NCI-H226 (cell line): ENCODE data around the gene DCC.

Experiments
- DNase-seq: peaks from one replicate; pipeline ENCODE4 v3.0.0-alpha.2; 2015

DCC gene

DNA sequence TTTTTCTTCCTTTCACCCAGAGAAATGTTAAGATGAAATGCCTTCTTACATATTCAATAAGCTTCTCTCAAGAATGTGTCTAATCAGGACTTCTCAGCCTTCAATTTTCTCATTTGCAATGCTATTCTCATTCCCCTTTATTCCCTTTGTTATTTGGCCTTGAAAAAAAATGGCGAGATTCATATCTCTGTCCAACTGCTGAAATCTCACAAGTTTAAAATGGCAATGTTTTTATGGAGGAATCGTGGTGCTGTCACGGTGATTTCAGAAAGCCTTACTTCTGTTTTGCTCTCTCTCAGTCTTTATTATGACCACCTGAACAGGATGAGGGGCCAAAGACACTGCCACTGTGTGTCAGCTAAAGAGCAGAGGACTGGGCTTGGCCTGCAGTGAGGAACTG is 928.5 kb downstream of the DCC start:
- no peak for DNase-seq

- no peak for DNase-seq
Observed at GRCh38 chr18:53281406-53281805, 941.4 kb downstream of the DCC start.

DNA sequence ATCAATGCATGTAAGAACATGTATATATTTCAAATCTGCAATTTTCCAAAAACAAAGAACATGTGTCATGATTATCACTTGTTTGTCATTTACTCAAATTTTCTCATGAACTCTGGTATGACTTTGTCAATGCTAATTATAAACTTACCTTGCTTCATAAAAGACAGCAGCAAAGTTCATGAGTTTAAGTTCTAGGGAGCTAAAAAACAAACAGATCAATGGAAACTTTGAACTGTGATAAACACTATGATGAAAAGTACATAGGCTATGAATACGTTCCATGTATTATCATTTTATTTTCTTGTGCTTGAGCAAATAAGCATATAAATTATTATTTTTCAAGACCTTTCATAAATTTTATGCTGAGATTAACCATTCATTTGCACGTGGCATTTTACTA is 943.7 kb downstream of the DCC start:
- DNase-seq: no peak

GRCh38 chr18:53305461-53305860 is 965.5 kb downstream of the DCC start:
- DNase-seq: no peak

GRCh38 chr18:53319628-53320027 is 979.6 kb downstream of the DCC start:
- no peak for DNase-seq

DNA sequence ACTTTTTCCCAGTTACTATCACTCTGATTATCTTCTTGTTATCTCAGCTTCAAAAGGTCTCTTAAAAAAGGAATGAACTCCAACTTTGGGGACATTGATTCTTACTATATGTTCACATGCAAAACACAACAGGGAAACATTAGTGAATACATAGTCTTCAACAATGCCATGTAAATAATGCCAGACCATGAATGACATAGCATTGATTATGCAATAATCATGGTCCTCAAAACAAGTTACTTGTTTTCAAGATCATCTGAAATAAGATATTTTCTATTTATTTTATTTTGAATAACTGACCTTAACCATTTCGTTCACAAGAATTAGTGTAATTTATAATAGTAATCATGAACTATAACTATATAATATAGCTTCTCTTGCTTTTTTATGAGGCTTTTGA is 982.2 kb downstream of the DCC start:
- no peak for DNase-seq

DNA sequence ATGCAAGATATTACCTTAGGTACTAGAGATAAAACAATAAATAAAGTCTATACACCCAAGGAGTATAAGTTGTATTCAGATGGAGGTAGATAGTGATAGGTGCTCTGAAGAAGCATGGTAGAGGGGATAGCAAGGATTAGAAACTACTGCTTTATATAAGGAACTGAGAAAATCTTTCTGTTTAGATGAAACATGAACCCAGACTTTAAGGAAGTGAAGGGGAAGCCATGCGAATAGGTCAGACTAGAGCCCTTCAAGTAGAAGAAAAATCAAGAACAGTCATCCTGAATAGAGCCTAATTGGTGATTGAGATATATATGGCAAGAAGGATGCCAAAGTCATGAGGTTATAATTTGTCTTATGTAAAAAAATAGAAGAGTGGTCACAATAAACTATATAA is 984.4 kb downstream of the DCC start:
- DNase-seq: no peak

DNA sequence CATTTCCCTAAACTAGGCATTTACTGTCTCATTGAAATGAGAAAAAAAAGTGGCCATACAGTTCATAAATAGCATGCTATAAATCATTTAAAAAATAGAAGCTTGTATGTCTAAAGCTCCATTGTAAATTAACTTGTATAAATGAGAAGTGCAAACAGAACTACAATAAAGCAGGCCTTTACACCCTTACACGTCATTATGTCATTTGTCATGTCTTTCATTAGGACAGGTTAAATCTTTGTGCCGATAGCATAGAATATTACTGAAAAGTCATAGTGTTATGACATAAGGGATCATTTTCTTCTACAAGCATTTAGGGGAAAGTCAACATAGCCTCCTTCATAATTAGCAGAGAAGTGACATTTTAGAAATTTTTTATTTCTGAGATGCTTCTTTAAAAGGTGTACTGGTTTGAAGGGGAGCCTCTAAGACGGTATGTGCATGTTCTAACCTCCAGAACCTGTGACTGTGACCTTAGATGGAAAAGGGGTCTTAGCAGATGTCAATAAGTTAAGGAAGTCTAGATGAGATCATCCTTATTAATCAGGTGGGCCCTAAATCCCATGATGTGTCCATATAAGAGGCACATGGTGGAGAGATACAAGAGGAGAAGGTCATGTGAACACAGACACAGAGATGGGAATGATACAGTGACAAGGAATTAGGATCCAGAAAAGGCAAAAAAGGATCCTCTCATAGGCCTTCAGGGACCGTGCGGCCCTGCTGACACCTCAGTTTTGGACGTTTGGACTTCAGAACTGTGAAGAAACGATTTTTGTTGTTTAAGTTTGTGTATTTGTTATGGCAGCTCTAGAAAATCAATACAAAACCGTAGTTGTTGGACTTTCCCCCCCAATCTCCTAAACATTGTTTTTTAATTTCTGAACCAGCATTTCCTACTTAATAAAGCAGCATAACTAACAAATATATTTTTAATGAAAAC is 1020.8 kb downstream of the DCC start:
- DNase-seq: no peak

- no peak for DNase-seq
Observed at GRCh38 chr18:53375621-53376020, 1035.6 kb downstream of the DCC start.

DNA sequence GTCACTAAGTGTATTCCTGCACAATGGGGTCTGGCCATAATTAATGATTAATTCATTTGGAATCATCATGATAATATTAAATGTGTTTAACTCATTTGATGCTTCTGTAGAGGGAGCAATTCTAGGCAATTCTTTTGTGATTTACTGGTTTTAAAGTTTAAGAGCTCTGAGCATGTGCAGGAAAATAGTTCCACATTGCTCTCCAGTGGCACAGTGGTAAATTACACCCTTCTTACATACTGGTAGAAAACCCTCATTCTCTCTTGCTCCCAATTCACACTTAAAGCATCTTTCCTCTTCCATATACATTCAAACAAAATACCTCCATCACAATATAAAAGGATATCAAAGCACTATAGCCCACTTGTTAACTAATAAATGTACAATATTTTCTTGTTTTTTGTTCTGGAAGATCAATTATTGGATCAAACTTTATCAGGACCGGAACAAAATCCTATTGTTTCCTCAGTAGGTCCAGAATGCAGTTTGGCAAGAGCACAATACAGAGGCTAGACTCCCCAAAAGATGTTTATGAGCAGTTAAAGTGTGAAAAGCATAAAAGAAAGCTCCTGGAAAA is 1040.2 kb downstream of the DCC start:
- no peak for DNase-seq

- no peak for DNase-seq
Observed at GRCh38 chr18:53382870-53383269, 1042.9 kb downstream of the DCC start.

GRCh38 chr18:53385889-53386288 is 1045.9 kb downstream of the DCC start:
- no peak for DNase-seq

GRCh38 chr18:53387581-53387980 is 1047.6 kb downstream of the DCC start:
- no peak for DNase-seq

- DNase-seq: no peak
Observed at GRCh38 chr18:53402670-53403069, 1062.7 kb downstream of the DCC start.

GRCh38 chr18:53408271-53408670 is 1068.3 kb downstream of the DCC start:
- no peak for DNase-seq

DNA sequence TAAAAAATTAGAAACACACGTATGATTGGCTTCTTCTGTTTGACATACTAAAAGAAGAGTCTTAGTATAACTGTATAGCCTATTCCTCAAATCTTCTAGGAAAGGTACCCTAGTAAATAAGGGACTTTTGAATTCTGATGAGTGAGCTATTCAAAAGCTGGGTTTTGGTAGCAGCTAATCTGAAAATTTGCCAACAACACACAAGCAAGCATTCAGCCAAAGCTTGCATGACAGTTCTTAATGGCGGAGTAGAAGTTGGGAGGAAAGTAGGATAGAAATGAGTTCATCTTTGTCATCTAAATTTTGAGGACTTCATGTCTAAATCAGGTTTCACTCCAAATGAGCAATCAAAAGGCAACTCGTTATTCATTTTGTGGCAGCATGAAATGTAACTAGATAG is 1071.5 kb downstream of the DCC start:
- DNase-seq: no peak

GRCh38 chr18:53417003-53417402 is 1077.0 kb downstream of the DCC start:
- DNase-seq: no peak

DNA sequence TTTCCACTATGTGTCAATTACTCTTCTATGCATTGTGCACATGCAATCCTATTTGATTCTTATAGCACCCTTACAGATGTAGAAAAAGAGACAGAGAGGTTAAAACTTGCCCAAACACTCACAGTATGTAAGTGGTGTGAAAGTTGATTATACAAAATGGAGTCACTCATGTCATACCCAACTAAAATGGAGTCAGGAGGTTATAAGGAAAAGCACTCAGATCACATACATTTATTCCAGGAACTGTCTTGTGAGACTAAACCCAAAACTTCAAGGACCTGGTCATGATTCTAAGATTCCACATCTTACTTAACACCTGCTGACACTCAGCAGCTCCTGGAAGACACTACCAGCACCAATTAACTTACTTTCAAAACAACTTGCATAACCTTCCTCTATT is 1081.9 kb downstream of the DCC start:
- DNase-seq: no peak

DNA sequence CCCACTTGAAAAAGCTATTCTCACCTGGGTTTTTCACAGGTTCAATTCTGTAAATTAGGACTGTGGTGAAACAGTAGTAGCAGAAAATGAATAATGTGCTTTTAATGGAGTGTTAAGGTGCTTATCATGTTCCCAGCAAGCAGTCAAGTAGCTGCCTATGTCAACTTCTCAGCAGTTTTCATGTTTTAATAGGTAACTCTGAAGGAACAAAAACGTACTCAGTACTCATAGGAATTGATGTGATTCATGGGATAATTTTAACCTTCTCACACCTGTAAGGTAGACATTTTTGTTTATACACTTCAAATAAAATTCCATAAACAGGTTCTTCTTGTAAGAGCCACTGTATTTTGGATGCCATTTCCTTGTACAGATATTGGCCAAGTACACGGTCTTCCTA is 1082.9 kb downstream of the DCC start:
- DNase-seq: no peak

- DNase-seq: no peak
Observed at GRCh38 chr18:53426666-53427184, 1086.7 kb downstream of the DCC start.

DNA sequence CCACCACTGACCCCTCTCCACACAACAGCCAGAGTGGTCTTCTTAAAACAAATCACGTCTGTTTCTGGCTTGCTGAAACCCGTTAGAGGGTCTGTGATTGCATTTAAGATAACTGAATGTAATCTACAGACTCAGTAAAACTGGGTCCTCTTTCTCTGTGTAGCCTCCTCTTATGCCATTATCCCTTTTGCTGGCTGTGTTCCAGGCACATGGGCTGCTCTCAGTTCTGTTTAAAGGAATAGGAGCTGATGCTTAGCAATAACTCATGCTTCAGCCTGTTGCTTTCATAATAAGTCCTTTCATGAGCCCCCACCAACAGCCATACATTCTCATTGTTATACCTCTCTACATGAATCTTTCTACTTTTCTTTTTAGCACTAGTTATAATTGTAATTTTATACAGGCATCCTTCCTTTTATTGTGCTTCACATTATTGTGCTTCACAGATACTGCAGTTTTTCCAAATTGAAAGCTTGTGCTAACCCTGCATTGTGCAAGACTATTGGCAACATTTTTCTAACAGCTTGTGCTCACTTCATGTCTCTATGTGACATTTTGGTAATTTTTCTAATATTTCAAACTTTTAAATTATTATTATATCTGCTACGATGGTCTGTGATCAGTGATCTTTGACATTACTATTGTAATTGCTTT is 1101.9 kb downstream of the DCC start:
- no peak for DNase-seq

- DNase-seq: no peak
Observed at GRCh38 chr18:53442415-53442783, 1102.4 kb downstream of the DCC start.

- no peak for DNase-seq
Observed at GRCh38 chr18:53443336-53443735, 1103.3 kb downstream of the DCC start.

DNA sequence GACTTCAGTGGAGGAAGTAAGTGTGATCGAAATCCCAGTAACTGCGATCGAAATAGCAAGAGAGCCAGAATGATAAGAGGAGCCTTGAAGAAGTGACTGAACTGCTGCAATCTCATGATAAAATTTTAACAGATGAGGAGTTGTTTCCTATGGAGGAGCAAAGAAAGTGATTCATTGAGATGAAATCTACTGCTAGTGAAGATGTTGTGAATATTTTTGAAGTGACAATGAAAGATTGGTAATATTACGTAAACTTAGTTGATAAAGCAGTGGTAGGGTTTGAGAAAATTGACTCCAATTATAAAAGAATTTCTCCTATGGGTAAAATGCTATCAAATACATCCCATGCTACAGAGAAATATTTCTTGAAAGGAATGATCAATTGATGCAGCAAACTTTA is 1103.8 kb downstream of the DCC start:
- peak; percentile 4 for DNase-seq
